ENCODE data around the gene NKX6-2.

Gene NKX6-2

GRCh38 chr10:132813001-132813401 is 27.1 kb upstream of the NKX6-2 start:
- no peak for DNase-seq (ENCODE audit: low spot score)

- DNase-seq (ENCODE audit: low spot score), result no peak
Measured at GRCh38 chr10:132812520-132812919, 26.6 kb upstream of the NKX6-2 start.

GRCh38 chr10:132811891-132812481 is 26.0 kb upstream of the NKX6-2 start:
- no peak for DNase-seq (ENCODE audit: low spot score)

GRCh38 chr10:132810807-132811700 is 25.1 kb upstream of the NKX6-2 start:
- no peak for DNase-seq (ENCODE audit: low spot score)

- DNase-seq (ENCODE audit: low spot score), result no peak
Measured at GRCh38 chr10:132810141-132810806, 24.3 kb upstream of the NKX6-2 start.

GRCh38 chr10:132809232-132810140 is 23.5 kb upstream of the NKX6-2 start:
- DNase-seq (ENCODE audit: low spot score), result no peak

GRCh38 chr10:132808383-132809231 is 22.7 kb upstream of the NKX6-2 start:
- DNase-seq (ENCODE audit: low spot score), result no peak

GRCh38 chr10:132807621-132808049 is 21.7 kb upstream of the NKX6-2 start:
- no peak for DNase-seq (ENCODE audit: low spot score)

- no peak for DNase-seq (ENCODE audit: low spot score)
Measured at GRCh38 chr10:132806561-132807003, 20.6 kb upstream of the NKX6-2 start.

GRCh38 chr10:132806110-132806509 is 20.2 kb upstream of the NKX6-2 start:
- no peak for DNase-seq (ENCODE audit: low spot score)

GRCh38 chr10:132805599-132805998 is 19.7 kb upstream of the NKX6-2 start:
- DNase-seq (ENCODE audit: low spot score), result no peak

- no peak for DNase-seq (ENCODE audit: low spot score)
Measured at GRCh38 chr10:132804785-132805426, 19.0 kb upstream of the NKX6-2 start.

GRCh38 chr10:132804287-132804686 is 18.3 kb upstream of the NKX6-2 start:
- DNase-seq (ENCODE audit: low spot score), result no peak

- no peak for DNase-seq (ENCODE audit: low spot score)
Measured at GRCh38 chr10:132803416-132804210, 17.7 kb upstream of the NKX6-2 start.

GRCh38 chr10:132802694-132803320 is 16.9 kb upstream of the NKX6-2 start:
- no peak for DNase-seq (ENCODE audit: low spot score)

- DNase-seq (ENCODE audit: low spot score), result no peak
Measured at GRCh38 chr10:132802048-132802447, 16.1 kb upstream of the NKX6-2 start.

GRCh38 chr10:132799865-132800264 is 13.9 kb upstream of the NKX6-2 start:
- DNase-seq (ENCODE audit: low spot score), result no peak

- no peak for DNase-seq (ENCODE audit: low spot score)
Measured at GRCh38 chr10:132798876-132799275, 12.9 kb upstream of the NKX6-2 start.

- no peak for DNase-seq (ENCODE audit: low spot score)
Measured at GRCh38 chr10:132798403-132798802, 12.5 kb upstream of the NKX6-2 start.

All from cerebellar cortex (tissue), 1 donor.